Right cardiac atrium (tissue), 5 donors: ENCODE data around the gene PTPRG. TPM values are rescaled to one million over a fixed set of nuclear protein-coding genes. Genes with fewer than 3 reads are reported as not detected.

ENCODE experiments used
- ATAC-seq, 2 donors: fragments of 200-7000 bp; cut with Tn5 transposase; one replicate each; pipeline versions ENCODE4 v1.8.0 to v1.9.1; 2020; ENCODE audit warnings: moderate library complexity in 2 of 2, mild to moderate bottlenecking in 1 of 2
- DNase-seq, 3 donors: peaks; one replicate each; pipeline ENCODE4 v3.0.0-alpha.2; 2020
- H3K27ac ChIP-seq: one replicate; pipeline ENCODE4 v1.5.1; 2013; ENCODE audit warnings: mild to moderate bottlenecking, low read length, control low read depth, moderate library complexity
- H3K27me3 ChIP-seq: one replicate; pipeline ENCODE4 v1.6.1; 2013; ENCODE audit not compliant: control insufficient read depth, insufficient read depth
- H3K4me1 ChIP-seq: one replicate; pipeline ENCODE4 v1.6.1; 2013; ENCODE audit warnings: low read length; ENCODE audit not compliant: control insufficient read depth, insufficient read depth
- H3K4me3 ChIP-seq: one replicate; pipeline ENCODE4 v1.5.1; 2013; ENCODE audit warnings: low read length, control low read depth
- H3K9me3 ChIP-seq: one replicate; pipeline ENCODE4 v1.6.1; 2013; ENCODE audit warnings: low read length; ENCODE audit not compliant: control insufficient read depth
- WGBS: extraction: QIAGEN DNeasy Blood & Tissue Kit; methylation state at CpG from one replicate; pipeline ENCODE4 v1.1.7; 2013; 5-methylcytosine and 5-hydroxymethylcytosine counted together
- intact Hi-C, 4 donors: fragments of 100-400 bp; cut with DNase I; formaldehyde crosslinking; loops; one replicate each; pipeline versions ENCODE4 v1.11.0 to v1.14.0; 2022 to 2023
- polyA plus RNA-seq: library from polyadenylated mRNA; stranded (reverse); fragments of 200-250 nt; gene quantifications from one replicate; pipeline ENCODE4 v1.2.3, GENCODE V29; 2013
- total RNA-seq, 4 donors: library from RNA; stranded (reverse); fragmentation: NEBNext Ultra II Directional; extraction: Animal tissue kit (Norgen Biotek cat#: 25700); gene quantifications; one replicate each; pipeline ENCODE4 v1.2.1, GENCODE V29; 2021
- donor health status: healthy with polysubstance abuse.
- donor health status: DM: no; HTN: yes; CAD: no.
- donor health status: DM: no; HTN: no; CAD: no.
- donor health status: DM: no; HTN: yes; CAD: no; lungs with severe emphysema.
- donor health status: DM: yes; HTN: yes; CAD: no.

The PTPRG gene
- total and polyA plus RNA-seq, 5 donors, result 8.6 to 50.7 (median 32.3) TPM

GRCh38 chr3:62249855-62250543 lies 688.6 kb downstream of the PTPRG start:
- H3K4me3 ChIP-seq, result no peak overlapping the region
- H3K27ac ChIP-seq, result no peak overlapping the region
- peaks cover 1% of the 10 kb centered on the region for H3K4me1 ChIP-seq
- ATAC-seq (no peak), DNase-seq (no peak)
- H3K27me3 ChIP-seq, result no peaks in the 10 kb centered on the region
- no peaks in the 10 kb centered on the region for H3K9me3 ChIP-seq
- WGBS, result 93% methylated on average over 2 of the region's 2 CpGs
- intact Hi-C loops, result no loop called here

GRCh38 chr3:62252438-62253157 lies 691.2 kb downstream of the PTPRG start:
- WGBS, result 66% methylated on average over 2 of the region's 2 CpGs
- intact Hi-C loops, result no loop called here
- H3K4me1 ChIP-seq, result no peaks in the 10 kb centered on the region

GRCh38 chr3:62253971-62254370 lies 692.6 kb downstream of the PTPRG start:
- intact Hi-C loops, result no loop called here
- DNase-seq, result no peak
- no peak for ATAC-seq
- no peaks in the 10 kb centered on the region for H3K27me3 ChIP-seq
- H3K4me3 ChIP-seq, result no peak overlapping the region
- WGBS, result 31% methylated on average over 3 of the region's 3 CpGs
- no peaks in the 10 kb centered on the region for H3K9me3 ChIP-seq
- H3K27ac ChIP-seq, result no peak overlapping the region
- no peaks in the 10 kb centered on the region for H3K4me1 ChIP-seq

More at GRCh38 chr3:62252438-62253157, 691.2 kb downstream of the PTPRG start:
- ATAC-seq (peak; percentile 49 to 90), DNase-seq (no peak)
- H3K9me3 ChIP-seq, result no peaks in the 10 kb centered on the region
- no peaks in the 10 kb centered on the region for H3K27me3 ChIP-seq
- no peak overlapping the region for H3K27ac ChIP-seq
- no peak overlapping the region for H3K4me3 ChIP-seq

- DNase-seq (peak; percentile 20 to 48 (median 30)), ATAC-seq (peak; percentile 58 to 73)
- Histone ChIP-seq H3K27me3 (no peaks in the 10 kb centered on the region), H3K4me1 (no peaks in the 10 kb centered on the region), H3K9me3 (no peaks in the 10 kb centered on the region), H3K27ac (no peak overlapping the region), H3K4me3 (no peak overlapping the region)
- 59% methylated on average over 2 of the region's 2 CpGs for WGBS
- intact Hi-C loops, result no loop called here
Measured at GRCh38 chr3:62255758-62256157, 694.4 kb downstream of the PTPRG start.

GRCh38 chr3:62259924-62260323 lies 698.6 kb downstream of the PTPRG start:
- Histone ChIP-seq H3K27me3 (no peaks in the 10 kb centered on the region), H3K4me3 (no peak overlapping the region), H3K4me1 (no peaks in the 10 kb centered on the region), H3K27ac (no peak overlapping the region), H3K9me3 (no peaks in the 10 kb centered on the region)
- ATAC-seq (peak in 1 of 2 donors; percentile 20), DNase-seq (no peak)
- intact Hi-C loops, result no loop called here
- 56% methylated on average over 3 of the region's 3 CpGs for whole genome bisulfite sequencing

GRCh38 chr3:62260655-62261054 lies 699.3 kb downstream of the PTPRG start:
- Histone ChIP-seq H3K9me3 (no peaks in the 10 kb centered on the region), H3K4me3 (no peak overlapping the region), H3K27me3 (no peaks in the 10 kb centered on the region), H3K4me1 (no peaks in the 10 kb centered on the region), H3K27ac (no peak overlapping the region)
- intact Hi-C loops, result no loop called here
- ATAC-seq, result no peak
- WGBS, result 75% methylated on average over 1 of the region's 1 CpG
- DNase-seq, result no peak

- DNase-seq (no peak), ATAC-seq (peak; percentile 45 to 56)
- Histone ChIP-seq H3K27ac (no peak overlapping the region), H3K4me3 (no peak overlapping the region), H3K27me3 (no peaks in the 10 kb centered on the region), H3K9me3 (no peaks in the 10 kb centered on the region), H3K4me1 (no peaks in the 10 kb centered on the region)
- intact Hi-C loops, result no loop called here
- WGBS, result 61% methylated on average over 3 of the region's 3 CpGs
Measured at GRCh38 chr3:62261121-62261520, 699.8 kb downstream of the PTPRG start.

GRCh38 chr3:62261736-62262135 lies 700.4 kb downstream of the PTPRG start:
- H3K9me3 ChIP-seq, result no peaks in the 10 kb centered on the region
- no peak overlapping the region for H3K27ac ChIP-seq
- H3K4me3 ChIP-seq, result no peak overlapping the region
- WGBS, result 64% methylated on average over 3 of the region's 3 CpGs
- DNase-seq (no peak), ATAC-seq (no peak)
- intact Hi-C loops, result no loop called here
- H3K27me3 ChIP-seq, result no peaks in the 10 kb centered on the region
- no peaks in the 10 kb centered on the region for H3K4me1 ChIP-seq

- no peaks in the 10 kb centered on the region for H3K9me3 ChIP-seq
- ATAC-seq (no peak), DNase-seq (no peak)
- WGBS, result 88% methylated on average over 1 of the region's 1 CpG
- no peaks in the 10 kb centered on the region for H3K27me3 ChIP-seq
- no peaks in the 10 kb centered on the region for H3K4me1 ChIP-seq
- no peak overlapping the region for H3K4me3 ChIP-seq
- intact Hi-C loops, result no loop called here
- no peak overlapping the region for H3K27ac ChIP-seq
Measured at GRCh38 chr3:62265528-62265927, 704.2 kb downstream of the PTPRG start.

- Histone ChIP-seq H3K27ac (no peak overlapping the region), H3K4me3 (no peak overlapping the region), H3K4me1 (no peaks in the 10 kb centered on the region), H3K27me3 (no peaks in the 10 kb centered on the region), H3K9me3 (no peaks in the 10 kb centered on the region)
- ATAC-seq (no peak), DNase-seq (no peak)
- intact Hi-C loops, result no loop called here
Measured at GRCh38 chr3:62266668-62267283, 705.4 kb downstream of the PTPRG start.

- intact Hi-C loops, result no loop called here
- Histone ChIP-seq H3K4me3 (no peak overlapping the region), H3K27ac (no peak overlapping the region), H3K9me3 (no peaks in the 10 kb centered on the region), H3K27me3 (no peaks in the 10 kb centered on the region), H3K4me1 (no peaks in the 10 kb centered on the region)
- WGBS, result 89% methylated on average over 2 of the region's 2 CpGs
- ATAC-seq (no peak), DNase-seq (no peak)
Measured at GRCh38 chr3:62276658-62277180, 715.3 kb downstream of the PTPRG start.
